ENCODE results near the gene PRR36. TPM values are rescaled to one million over a fixed set of nuclear protein-coding genes. Genes with fewer than 3 reads are reported as not detected.

Gene PRR36
- total RNA-seq, 6 experiments from 2014 or later: 0.05 to 0.18 (median 0.09) TPM; not detected in 2

GRCh38 chr19:7820588-7820987 is 53.6 kb downstream of the PRR36 start:
- no peak overlapping the region for H3K27ac Mint-ChIP-seq
- 0 out of 2 replicates have a peak, but pooled peaks cover 4% of the 10 kb centered on the region for H3K9me3 Mint-ChIP-seq
- no peak for DNase-seq
- no peak for TF ChIP-seq CTCF (IDR thresholded peaks at IDR 0.05)
- peaks cover 7% of the 10 kb centered on the region for H3K4me1 Mint-ChIP-seq (ENCODE audit: low read depth)
- H3K4me3 Mint-ChIP-seq: no peak overlapping the region
- H3K27me3 Mint-ChIP-seq (ENCODE audit: insufficient read depth): peaks cover 28% of the 10 kb centered on the region
- no peaks in the 10 kb centered on the region for H3K36me3 Mint-ChIP-seq (ENCODE audit: low read depth)

GRCh38 chr19:7819337-7819736 is 54.9 kb downstream of the PRR36 start:
- no peak for TF ChIP-seq CTCF (IDR thresholded peaks at IDR 0.05)
- no peak for DNase-seq
- H3K27ac Mint-ChIP-seq: no peak overlapping the region
- H3K4me1 Mint-ChIP-seq (ENCODE audit: low read depth): peaks cover 7% of the 10 kb centered on the region
- no peaks in the 10 kb centered on the region for H3K36me3 Mint-ChIP-seq (ENCODE audit: low read depth)
- no peak overlapping the region for H3K4me3 Mint-ChIP-seq
- peaks cover 25% of the 10 kb centered on the region for H3K27me3 Mint-ChIP-seq (ENCODE audit: insufficient read depth)
- 0 out of 2 replicates have a peak, but pooled peaks cover 4% of the 10 kb centered on the region for H3K9me3 Mint-ChIP-seq

GRCh38 chr19:7818806-7819205 is 55.4 kb downstream of the PRR36 start:
- Mint-ChIP-seq H3K27ac (no peak overlapping the region), H3K4me3 (no peak overlapping the region), H3K4me1 (ENCODE audit: low read depth) (peaks cover 4% of the 10 kb centered on the region), H3K27me3 (ENCODE audit: insufficient read depth) (peaks cover 21% of the 10 kb centered on the region), H3K9me3 (0 out of 2 replicates have a peak, but pooled peaks cover 4% of the 10 kb centered on the region), H3K36me3 (ENCODE audit: low read depth) (no peaks in the 10 kb centered on the region)
- no peak for TF ChIP-seq CTCF (IDR thresholded peaks at IDR 0.05)
- DNase-seq: no peak

Other genes starting within 250 kb of the PRR36 start
- gene XAB2, start 244.8 kb downstream of the PRR36 start, total RNA-seq (2021; fragmentation: NEBNext Ultra II Directional; extraction: Animal tissue kit (Norgen Biotek cat#: 25700)): 10 to 100 TPM; 35.1 to 39.8 (median 36.3) TPM
- gene PET100, start 244.6 kb downstream of the PRR36 start, total RNA-seq (2021; fragmentation: NEBNext Ultra II Directional; extraction: Animal tissue kit (Norgen Biotek cat#: 25700)): 100 to 1,000 TPM in 5 of 6 experiments, 10 to 100 TPM in 1; 82.1 to 138 (median 110) TPM
- gene PCP2, start 240.7 kb downstream of the PRR36 start, total RNA-seq (2021; fragmentation: NEBNext Ultra II Directional; extraction: Animal tissue kit (Norgen Biotek cat#: 25700)): not detected
- 1 to 10 TPM; 1.8 to 6.7 (median 4.4) TPM for gene STXBP2, start 237.3 kb downstream of the PRR36 start, total RNA-seq (2021; fragmentation: NEBNext Ultra II Directional; extraction: Animal tissue kit (Norgen Biotek cat#: 25700))
- not detected for gene RETN, start 205.3 kb downstream of the PRR36 start, total RNA-seq (2021; fragmentation: NEBNext Ultra II Directional; extraction: Animal tissue kit (Norgen Biotek cat#: 25700))
- not detected for gene MCEMP1, start 197.3 kb downstream of the PRR36 start, total RNA-seq (2021; fragmentation: NEBNext Ultra II Directional; extraction: Animal tissue kit (Norgen Biotek cat#: 25700))
- 100 to 1,000 TPM; 143 to 179 (median 159) TPM for gene TRAPPC5, start 193.6 kb downstream of the PRR36 start, total RNA-seq (2021; fragmentation: NEBNext Ultra II Directional; extraction: Animal tissue kit (Norgen Biotek cat#: 25700))
- gene FCER2, start 172.3 kb downstream of the PRR36 start, total RNA-seq (2021; fragmentation: NEBNext Ultra II Directional; extraction: Animal tissue kit (Norgen Biotek cat#: 25700)): not detected
- not detected for gene CLEC4G, start 142.3 kb downstream of the PRR36 start, total RNA-seq (2021; fragmentation: NEBNext Ultra II Directional; extraction: Animal tissue kit (Norgen Biotek cat#: 25700))
- gene CD209, start 126.9 kb downstream of the PRR36 start, total RNA-seq (2021; fragmentation: NEBNext Ultra II Directional; extraction: Animal tissue kit (Norgen Biotek cat#: 25700)): not detected
- not detected for gene CLEC4M, start 111.1 kb downstream of the PRR36 start, total RNA-seq (2021; fragmentation: NEBNext Ultra II Directional; extraction: Animal tissue kit (Norgen Biotek cat#: 25700))
- 10 to 100 TPM; 26.4 to 33.0 (median 27.7) TPM for gene EVI5L, start 44.2 kb downstream of the PRR36 start, total RNA-seq (2021; fragmentation: NEBNext Ultra II Directional; extraction: Animal tissue kit (Norgen Biotek cat#: 25700))
- 1 to 10 TPM; 4.9 to 7.3 (median 6.1) TPM for gene LRRC8E, start 14.1 kb upstream of the PRR36 start, total RNA-seq (2021; fragmentation: NEBNext Ultra II Directional; extraction: Animal tissue kit (Norgen Biotek cat#: 25700))
- gene MAP2K7, start 29.5 kb upstream of the PRR36 start, total RNA-seq (2021; fragmentation: NEBNext Ultra II Directional; extraction: Animal tissue kit (Norgen Biotek cat#: 25700)): 10 to 100 TPM; 21.7 to 25.8 (median 22.8) TPM
- 10 to 100 TPM in 2 of 6 experiments, 1 to 10 TPM in 4; 4.5 to 12.0 (median 7.7) TPM for gene TGFBR3L, start 40.4 kb upstream of the PRR36 start, total RNA-seq (2021; fragmentation: NEBNext Ultra II Directional; extraction: Animal tissue kit (Norgen Biotek cat#: 25700))
- gene SNAPC2, start 45.9 kb upstream of the PRR36 start, total RNA-seq (2021; fragmentation: NEBNext Ultra II Directional; extraction: Animal tissue kit (Norgen Biotek cat#: 25700)): 10 to 100 TPM; 22.3 to 27.1 (median 25.2) TPM
- gene CTXN1, start 51.7 kb upstream of the PRR36 start, total RNA-seq (2021; fragmentation: NEBNext Ultra II Directional; extraction: Animal tissue kit (Norgen Biotek cat#: 25700)): 10 to 100 TPM in 2 of 6 experiments, 1 to 10 TPM in 4; 5.0 to 14.0 (median 5.4) TPM
- 10 to 100 TPM; 42.9 to 53.5 (median 46.1) TPM for gene TIMM44, start 69.3 kb upstream of the PRR36 start, total RNA-seq (2021; fragmentation: NEBNext Ultra II Directional; extraction: Animal tissue kit (Norgen Biotek cat#: 25700))
- 100 to 1,000 TPM; 105 to 127 (median 115) TPM for gene ELAVL1, start 131.3 kb upstream of the PRR36 start, total RNA-seq (2021; fragmentation: NEBNext Ultra II Directional; extraction: Animal tissue kit (Norgen Biotek cat#: 25700))
- not detected for gene CCL25, start 178.4 kb upstream of the PRR36 start, total RNA-seq (2021; fragmentation: NEBNext Ultra II Directional; extraction: Animal tissue kit (Norgen Biotek cat#: 25700))

Data from HFFc6 (cell line).